HCT116 (cell line): ENCODE data around the gene DUS3L. TPM values are rescaled to one million over a fixed set of nuclear protein-coding genes. Genes with fewer than 3 reads are reported as not detected.

Experiments used
- ATAC-seq: fragments of 200-7000 bp; cut with Tn5 transposase; 2 replicates; pipeline ENCODE4 v1.9.1; 2020; ENCODE audit warnings: mild to moderate bottlenecking, moderate library complexity
- BruUV-seq: library from RNA; stranded (reverse); fragments of 400-500 nt; replicated peaks from 2 replicates; lab custom pipeline; 2021; lab: Mats Ljungman, UMichigan
- CTCF ChIA-PET: fragments of 300-600 bp; sonication (Branson Sonifier 250); formaldehyde crosslinking; loops from one replicate; lab custom pipeline; 2021; ENCODE audit warnings: antibody characterized with exemption; lab: Charles Lee
- POLR2A ChIA-PET: fragments of 300-600, 350-600 bp; sonication (Branson Sonifier 250); formaldehyde crosslinking; loops from one replicate; lab custom pipeline; 2021; ENCODE audit warnings: antibody characterized with exemption; lab: Charles Lee
- RAD21 ChIA-PET, 2 experiments: fragments of 300-600 bp; sonication (Branson Sonifier 250); formaldehyde crosslinking; loops; one replicate each; lab custom pipeline; 2023; ENCODE audit warnings: low total read pairs in 2 of 2; ENCODE audit not compliant: uncharacterized antibody in 2 of 2, unreplicated experiment in 2 of 2, low non-redundant PET in 1 of 2; lab: Charles Lee
- DNase-seq: peaks from one replicate; pipeline ENCODE4 v3.0.0-alpha.2; 2010; ENCODE audit warnings: low read depth, low spot score
- H2AFZ ChIP-seq: fragments of 200-600 bp; shearing (Covaris generic), sonication (generic); 2 replicates; pipeline ENCODE4 v1.6.1; 2017; ENCODE audit warnings: low read depth, mixed run types, mixed read lengths, antibody characterized with exemption, low read length; ENCODE audit not compliant: poor library complexity, severe bottlenecking
- H3K27ac ChIP-seq: 2 replicates; pipeline ENCODE4 v1.5.1; 2012; ENCODE audit warnings: low read depth, low read length
- H3K27me3 ChIP-seq: fragments of 200-600 bp; sonication (generic); 2 replicates; pipeline ENCODE4 v1.6.1; 2016; ENCODE audit warnings: mixed run types, low read length, mixed read lengths; ENCODE audit not compliant: insufficient read depth
- H3K36me3 ChIP-seq, 2 experiments: fragments of 200-500 bp in 1 of 2; fragments of 200-600 bp in 1 of 2; sonication (Bioruptor generic) in 1 of 2; sonication (generic) in 1 of 2; 2 replicates each; pipeline versions ENCODE4 v1.5.1 to v1.6.1; 2014 to 2016; ENCODE audit warnings: low read length in 2 of 2, inconsistent platforms in 1 of 2, mixed read lengths in 1 of 2, mixed run types in 1 of 2; ENCODE audit not compliant: insufficient read depth in 2 of 2, control insufficient read depth in 1 of 2
- H3K4me1 ChIP-seq, 2 experiments: fragments of 200-600 bp in 1 of 2; sonication (generic) in 1 of 2; 2 replicates each; pipeline versions ENCODE4 v1.5.1 to v1.6.1; 2012 to 2017; ENCODE audit warnings: low read length in 2 of 2, inconsistent platforms in 1 of 2, mild to moderate bottlenecking in 1 of 2, mixed read lengths in 1 of 2, mixed run types in 1 of 2, moderate library complexity in 1 of 2; ENCODE audit not compliant: insufficient read depth in 2 of 2, control insufficient read depth in 1 of 2
- H3K4me2 ChIP-seq: fragments of 200-600 bp; sonication (generic); 2 replicates; pipeline ENCODE4 v1.6.1; 2017; ENCODE audit warnings: mixed run types, low read length, mixed read lengths
- H3K4me3 ChIP-seq, 2 experiments: fragments of 200-600 bp in 1 of 2; sonication (generic) in 1 of 2; replicated peaks in 1 of 2; 2 replicates each; pipeline ENCODE4 v1.5.1; 2011 to 2016; ENCODE audit warnings: low read length in 2 of 2, control low read depth in 1 of 2, low read depth in 1 of 2, mild to moderate bottlenecking in 1 of 2, mixed read lengths in 1 of 2, mixed run types in 1 of 2
- H3K79me2 ChIP-seq: fragments of 200-600 bp; sonication (generic); 2 replicates; pipeline ENCODE4 v1.6.1; 2017; ENCODE audit warnings: mild to moderate bottlenecking, mixed run types, low read length, moderate library complexity, mixed read lengths; ENCODE audit not compliant: insufficient read depth
- H3K9ac ChIP-seq: fragments of 200-600 bp; sonication (generic); 2 replicates; pipeline ENCODE4 v1.6.1; 2016; ENCODE audit warnings: low read length, mixed read lengths
- H3K9me2 ChIP-seq: fragments of 200-600 bp; sonication (generic), shearing (Covaris generic); 2 replicates; pipeline ENCODE4 v1.6.1; 2017; ENCODE audit warnings: mixed run types, mild to moderate bottlenecking, moderate library complexity; ENCODE audit not compliant: insufficient read depth
- H3K9me3 ChIP-seq, 2 experiments: fragments of 200-500 bp in 1 of 2; fragments of 200-600 bp in 1 of 2; sonication (Bioruptor generic) in 1 of 2; sonication (generic) in 1 of 2; 2 replicates each; pipeline ENCODE4 v1.6.1; 2014 to 2017; ENCODE audit warnings: low read length in 2 of 2, mixed read lengths in 2 of 2, inconsistent platforms in 1 of 2, low read depth in 1 of 2, mild to moderate bottlenecking in 1 of 2, mixed run types in 1 of 2, moderate library complexity in 1 of 2; ENCODE audit not compliant: control insufficient read depth in 1 of 2, insufficient read depth in 1 of 2
- H4K20me1 ChIP-seq: fragments of 200-600 bp; sonication (generic), shearing (Covaris generic); 2 replicates; pipeline ENCODE4 v1.6.1; 2017; ENCODE audit warnings: mixed run types, mild to moderate bottlenecking, moderate library complexity; ENCODE audit not compliant: insufficient read depth
- CBX3 ChIP-seq: IDR thresholded peaks from 2 replicates; pipeline ENCODE4 v1.6.1; 2012; ENCODE audit warnings: low read depth
- CTCF ChIP-seq, 3 experiments: fragments of 200-600 bp in 1 of 3; sonication (generic) in 1 of 3; IDR thresholded peaks in 2 of 3; conservative IDR thresholded peaks in 1 of 3; 2 replicates each; pipeline ENCODE4 v1.5.1; 2012 to 2017; ENCODE audit warnings: low read depth in 2 of 3, low read length in 2 of 3, antibody characterized with exemption in 1 of 3, borderline replicate concordance in 1 of 3, control low read depth in 1 of 3, mild to moderate bottlenecking in 1 of 3, mixed read lengths in 1 of 3, mixed run types in 1 of 3, moderate library complexity in 1 of 3; ENCODE audit not compliant: insufficient read depth in 1 of 3
- EZH2 ChIP-seq: fragments of 200-600 bp; sonication (generic); IDR thresholded peaks from 2 replicates; pipeline ENCODE4 v1.6.1; 2017; ENCODE audit warnings: antibody characterized with exemption, mixed run types
- EZH2phosphoT487 ChIP-seq: fragments of 200-600 bp; IDR thresholded peaks from 2 replicates; pipeline ENCODE4 v1.6.1; 2018; ENCODE audit warnings: antibody characterized with exemption, borderline replicate concordance
- FOSL1 ChIP-seq: IDR thresholded peaks from 2 replicates; pipeline ENCODE4 v1.6.1; 2012; ENCODE audit warnings: low read depth
- MAX ChIP-seq: IDR thresholded peaks from 2 replicates; pipeline ENCODE4 v1.6.1; 2012
- POLR2A ChIP-seq: IDR thresholded peaks from 2 replicates; pipeline ENCODE4 v1.7.0; 2011; ENCODE audit warnings: borderline replicate concordance; ENCODE audit not compliant: insufficient read depth, insufficient read length; ENCODE audit errors: extremely low read depth
- RAD21 ChIP-seq: IDR thresholded peaks from 2 replicates; pipeline ENCODE4 v1.6.1; 2012; ENCODE audit warnings: low read depth, mild to moderate bottlenecking
- REST ChIP-seq: IDR thresholded peaks from 2 replicates; pipeline ENCODE4 v1.6.1; 2012; ENCODE audit warnings: low read depth
- SIN3A ChIP-seq: IDR thresholded peaks from 2 replicates; pipeline ENCODE4 v1.6.1; 2012; ENCODE audit warnings: low read depth
- YY1 ChIP-seq: IDR thresholded peaks from 2 replicates; pipeline ENCODE4 v1.6.1; 2011; ENCODE audit warnings: low read length, low read depth, moderate library complexity, mild to moderate bottlenecking; ENCODE audit not compliant: insufficient replicate concordance; ENCODE audit errors: extremely low read depth
- ZFX ChIP-seq: fragments of 450-650 bp; IDR thresholded peaks from 2 replicates; pipeline ENCODE4 v1.6.1; 2017
- intact Hi-C: fragments of 100-400 bp; cut with micrococcal nuclease; formaldehyde crosslinking; loops from 2 replicates; pipeline ENCODE4 v1.10.0; 2022
- total RNA-seq: library from RNA; stranded (reverse); gene quantifications from one replicate; pipeline ENCODE4 v1.2.1, GENCODE V29; 2021; ENCODE audit not compliant: unreplicated experiment

DUS3L gene
- total RNA-seq, 1 experiment from 2014 or later = 78.1 TPM

- no peak for ATAC-seq
- Histone ChIP-seq H3K4me2 (no peak overlapping the region), H3K79me2 (no peaks in the 10 kb centered on the region), H2AFZ (no peak overlapping the region), H3K4me1 (no peaks in the 10 kb centered on the region), H3K9ac (no peak overlapping the region), H3K36me3 (no peaks in the 10 kb centered on the region), H3K27ac (no peak overlapping the region), H3K27me3 (no peaks in the 10 kb centered on the region), H3K9me2 (no peaks in the 10 kb centered on the region), H3K9me3 (no peaks in the 10 kb centered on the region), H4K20me1 (no peaks in the 10 kb centered on the region), H3K4me3 (no peak overlapping the region)
- RAD21 ChIA-PET = no interaction called here
- no TSS peak for BruUV-seq
- POLR2A ChIA-PET = no interaction called here
- CTCF ChIA-PET = interaction anchor here (0.9 kb wide), 1 partner anchor 18 kb away, joined by 5 read pairs; no protein-coding TSS in a partner anchor
- no peak for DNase-seq
- TF ChIP-seq SIN3A (no peak), YY1 (no peak), ZFX (no peak), POLR2A (no peak), EZH2 (no peak), CBX3 (no peak), REST (no peak), CTCF (IDR thresholded peaks at IDR 0.05 in 2 of 3, conservative IDR thresholded peaks at IDR 0.05 in 1 of 3; ENCODE audit: borderline replicate concordance in 1 of 3, insufficient read depth in 1 of 3, low read depth in 2 of 3, low read length in 2 of 3) (no peak), EZH2phosphoT487 (no peak), MAX (no peak), RAD21 (no peak), FOSL1 (no peak)
- intact Hi-C loops = no loop called here
Observed at GRCh38 chr19:5738423-5738822, 52.5 kb downstream of the DUS3L start.

Other genes with a start within 250 kb of the DUS3L start
- gene TINCR, start 223.2 kb downstream of the DUS3L start, total RNA-seq = 6.1 TPM
- 86.9 TPM for gene SAFB2, start 168.4 kb downstream of the DUS3L start, total RNA-seq
- gene SAFB, start 168.1 kb downstream of the DUS3L start, total RNA-seq = 143 TPM
- gene MICOS13, start 110.6 kb downstream of the DUS3L start, total RNA-seq = 61.6 TPM
- gene HSD11B1L, start 110.1 kb downstream of the DUS3L start, total RNA-seq = 6.0 TPM
- gene RPL36, start 100.9 kb downstream of the DUS3L start, total RNA-seq = 1,504 TPM
- 180 TPM for gene LONP1, start 71.0 kb downstream of the DUS3L start, total RNA-seq
- not detected for gene CATSPERD, start 70.5 kb downstream of the DUS3L start, total RNA-seq
- gene PRR22, start 6.4 kb downstream of the DUS3L start, total RNA-seq = 13.5 TPM
- gene NRTN, start 13.9 kb upstream of the DUS3L start, total RNA-seq = 11.5 TPM
- not detected for gene FUT6, start 48.5 kb upstream of the DUS3L start, total RNA-seq
- 2.6 TPM for gene FUT3, start 60.3 kb upstream of the DUS3L start, total RNA-seq
- gene FUT5, start 79.4 kb upstream of the DUS3L start, total RNA-seq = 0.84 TPM
- gene NDUFA11, start 112.6 kb upstream of the DUS3L start, total RNA-seq = 311 TPM
- 2.1 TPM for gene VMAC, start 113.7 kb upstream of the DUS3L start, total RNA-seq
- gene CAPS, start 123.1 kb upstream of the DUS3L start, total RNA-seq = 2.5 TPM
- 62.4 TPM for gene RANBP3, start 187.0 kb upstream of the DUS3L start, total RNA-seq